Activated CD4-positive, alpha-beta T cell treated with anti-CD3 and anti-CD28 coated beads for 4 hours (primary cell): ENCODE measurements around the gene ZNF454.

Experiments
- DNase-seq, 2 donors: peaks; one replicate each; pipeline ENCODE4 v3.0.0-alpha.2; 2020

The ZNF454 gene

DNA sequence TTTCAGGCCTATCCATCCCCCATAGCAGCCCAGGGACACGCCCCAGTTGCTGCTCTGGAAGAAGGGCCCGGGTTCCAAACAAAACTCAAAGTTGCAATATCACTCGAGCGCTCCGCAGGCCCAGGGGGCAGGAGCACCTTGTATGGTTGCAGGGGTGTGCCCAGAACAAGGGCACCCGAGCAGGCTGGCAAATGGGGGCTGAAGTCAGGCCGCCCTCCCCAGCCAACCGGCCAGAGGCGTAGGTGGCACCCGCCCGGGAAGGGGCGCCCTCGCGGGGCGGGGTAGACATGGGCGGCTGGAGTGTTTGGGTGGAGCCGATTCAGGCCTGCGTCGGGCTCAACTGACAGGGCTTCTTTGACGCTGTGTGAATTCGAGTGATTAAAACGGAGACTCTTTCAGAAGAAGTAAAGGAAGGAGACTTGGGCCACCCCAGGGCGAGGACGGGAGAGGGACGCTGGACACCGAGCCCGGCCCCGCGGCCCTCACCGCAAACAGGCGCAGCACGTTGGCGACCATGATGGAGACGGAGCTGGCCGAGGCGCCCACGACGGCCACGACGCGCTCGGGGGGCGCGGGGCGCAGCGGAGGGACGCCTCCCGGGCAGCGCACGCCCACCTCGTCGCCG is 53.1 kb downstream of the ZNF454 start:
- no peak for DNase-seq

DNA sequence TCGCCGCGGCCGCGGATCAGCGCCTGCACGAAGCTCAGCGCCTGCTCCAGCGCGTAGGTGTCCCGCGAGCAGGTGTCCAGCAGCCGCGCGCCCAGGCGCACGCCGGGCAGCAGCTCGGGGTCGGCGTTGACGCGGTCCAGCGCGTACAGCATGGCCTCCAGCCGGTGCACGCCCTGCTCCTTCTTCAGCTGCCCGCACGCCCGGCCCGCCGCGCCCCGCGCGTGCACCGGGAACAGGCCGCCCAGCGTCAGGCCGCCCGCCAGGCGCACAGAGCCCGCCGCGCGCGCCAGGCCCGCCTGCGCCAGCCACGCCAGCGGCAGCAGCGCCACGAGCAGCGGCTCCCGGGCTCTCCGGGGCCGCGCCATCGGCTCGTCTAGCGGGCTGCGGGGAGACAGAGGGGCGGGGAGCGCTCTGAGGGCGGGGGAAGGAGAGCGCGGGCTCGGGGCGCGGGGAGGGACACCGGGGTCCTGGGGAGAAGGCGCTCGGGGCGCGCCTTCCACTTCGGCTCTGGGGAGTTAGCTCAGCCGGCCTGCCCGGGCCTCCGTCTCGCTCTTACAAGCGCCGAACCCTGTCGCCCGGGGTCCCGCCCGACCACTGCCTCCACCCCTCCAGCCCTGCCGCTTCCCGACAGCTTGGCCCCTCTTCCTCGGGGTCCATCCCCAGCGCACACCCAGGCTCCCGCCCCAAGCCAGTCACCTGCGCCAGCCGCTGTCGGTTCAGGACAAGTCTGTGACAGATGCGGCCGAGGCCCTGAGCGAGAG is 53.8 kb downstream of the ZNF454 start, which contains the start of gene GRM6:
GRM6 (minus strand) TSS at position 741 of the 761 bp plus-strand sequence; CDS start at position 365, 376 bp downstream.
- DNase-seq = no peak

DNA sequence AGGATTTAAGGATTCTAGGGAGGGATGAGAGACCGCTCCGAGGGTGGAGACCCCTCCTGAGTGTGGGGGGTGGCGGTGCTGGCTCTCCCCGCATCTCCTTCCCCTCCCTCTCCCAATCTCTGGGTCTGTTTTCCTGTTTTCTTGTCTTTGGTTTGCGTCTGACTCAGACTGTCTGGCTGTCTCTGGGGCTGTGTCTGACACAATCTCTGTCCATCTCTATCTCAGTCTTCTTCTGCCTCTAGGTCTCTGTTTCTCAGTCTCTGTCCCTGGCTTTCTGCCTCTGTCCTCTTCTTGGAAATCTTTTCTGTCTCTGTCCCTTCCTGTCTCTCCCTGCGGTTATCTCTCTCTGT is 54.3 kb downstream of the ZNF454 start:
- no peak for DNase-seq

DNA sequence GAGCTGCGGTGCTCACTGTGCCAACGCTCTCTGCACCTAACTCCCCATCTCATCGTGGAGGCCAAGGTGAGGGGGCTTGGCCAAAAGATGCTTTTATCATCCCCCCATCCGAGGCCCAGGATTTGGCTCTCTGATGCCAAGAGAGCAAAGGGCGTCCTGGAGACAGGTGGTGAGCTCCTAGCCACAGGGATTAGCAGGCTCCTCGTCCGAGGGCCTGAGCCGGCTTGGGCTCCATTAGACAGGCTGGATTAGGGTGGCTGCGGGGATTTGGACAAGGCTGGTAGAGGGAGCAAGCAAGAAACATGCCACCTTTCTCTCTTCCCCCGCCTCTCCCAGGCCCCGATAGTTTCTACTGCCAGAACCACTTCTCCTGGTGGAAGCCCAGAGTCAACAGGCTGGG is 55.2 kb downstream of the ZNF454 start:
- no peak for DNase-seq

DNA sequence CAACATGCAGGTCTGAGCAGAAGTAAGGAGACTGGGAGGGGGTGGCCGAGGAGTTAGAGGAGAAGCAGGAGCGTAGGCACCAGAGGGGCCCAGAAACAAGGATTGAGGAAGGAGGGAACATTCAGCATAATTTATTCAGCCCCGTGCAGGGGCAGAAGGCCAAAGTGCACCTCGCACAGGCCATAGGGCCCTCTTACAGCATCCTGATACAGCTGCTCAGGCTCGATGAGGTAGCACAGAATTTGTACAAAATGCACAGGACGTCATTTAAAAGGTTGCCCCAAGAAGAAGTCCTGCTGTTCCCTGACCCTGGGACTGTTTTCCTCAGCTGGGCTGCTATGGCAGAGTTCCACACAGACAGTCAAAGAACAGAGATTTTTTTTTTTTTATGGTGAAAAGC is 56.2 kb downstream of the ZNF454 start:
- DNase-seq = no peak

DNA sequence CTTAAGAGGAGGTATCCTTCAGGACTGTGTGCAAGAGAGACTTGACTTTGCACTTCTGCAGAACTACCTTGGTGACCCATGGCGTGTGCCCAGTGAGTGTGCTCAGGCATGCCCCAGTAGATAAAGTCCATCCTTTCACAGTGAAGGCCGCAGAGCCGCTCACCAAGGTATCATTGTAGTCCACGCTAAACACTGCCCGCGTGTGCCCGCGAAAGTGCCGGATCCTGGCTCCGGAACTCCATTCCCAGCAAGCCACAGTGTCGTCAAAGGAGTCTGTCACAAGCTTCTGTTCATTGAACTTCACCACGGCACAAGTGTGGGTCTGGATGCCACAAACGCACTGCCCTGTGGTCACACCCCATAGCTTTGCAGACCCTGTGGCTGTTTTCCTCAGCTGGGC is 57.4 kb downstream of the ZNF454 start:
- DNase-seq = no peak

DNA sequence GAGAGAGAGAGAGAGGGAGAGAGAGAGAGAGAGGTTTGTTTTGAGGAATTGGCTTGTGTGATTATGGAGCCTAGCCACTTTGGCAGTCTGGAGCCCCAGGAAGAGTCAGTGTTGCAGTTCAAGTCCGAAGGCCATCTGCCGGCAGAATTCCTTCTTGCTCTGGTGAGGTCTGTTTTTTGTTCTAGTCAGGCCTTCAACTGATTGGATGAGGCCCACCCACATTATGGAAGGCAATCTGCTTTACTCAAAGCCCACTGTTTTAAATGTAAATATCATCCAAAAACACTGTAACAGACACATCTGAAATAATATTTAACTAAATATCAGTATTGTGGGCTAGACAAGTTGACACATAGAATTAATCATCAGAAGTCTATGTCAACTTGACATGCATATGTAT is 65.6 kb downstream of the ZNF454 start:
- no peak for DNase-seq

DNA sequence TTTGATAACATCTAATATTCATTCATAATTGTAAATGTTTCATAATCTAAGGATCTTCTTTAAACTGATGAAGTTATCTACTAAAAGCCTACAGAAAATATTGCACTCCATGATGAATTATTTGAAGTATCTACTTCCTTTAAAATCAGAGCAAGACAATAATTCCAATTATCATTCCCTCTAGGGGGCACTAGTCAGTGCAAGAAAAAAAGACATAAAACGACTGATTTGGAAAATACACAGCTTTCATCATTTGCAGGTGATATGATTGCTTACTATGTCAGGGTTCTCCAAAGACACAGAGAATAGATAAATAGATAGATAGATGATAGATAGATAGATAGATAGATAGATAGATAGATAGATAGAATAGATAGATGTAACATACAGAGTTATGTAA is 67.7 kb downstream of the ZNF454 start:
- no peak for DNase-seq
